ENCODE data around the gene SCYL2. TPM values are rescaled to one million over a fixed set of nuclear protein-coding genes. Genes with fewer than 3 reads are reported as not detected.
"Not testable (repeated sequence)": the region's sequence is repeated elsewhere in the genome, so short reads cannot be mapped to it uniquely, and the experiment has no call there.

The SCYL2 gene
- total RNA-seq, 1 donor from 2014 or later = 31.8 TPM

DNA sequence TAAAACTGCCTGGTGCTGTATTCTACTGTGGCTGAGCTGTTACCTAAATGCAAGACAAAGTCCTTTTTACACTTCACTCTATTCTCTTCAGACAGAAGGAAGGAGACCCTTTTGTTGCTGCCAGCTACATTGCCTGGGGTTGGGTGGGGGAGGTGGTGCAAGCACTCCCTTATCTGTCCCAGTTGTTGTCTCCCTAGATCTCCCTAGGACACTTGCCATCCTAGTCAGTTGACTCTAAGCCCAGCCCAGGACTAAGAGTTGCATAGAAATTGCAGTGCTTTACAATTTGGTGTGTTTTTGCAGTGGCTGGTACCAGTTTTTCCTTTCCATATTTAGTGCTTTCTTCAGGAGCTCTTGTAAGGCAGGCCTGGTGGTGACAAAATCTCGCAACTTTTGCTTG lies 35.1 kb downstream of the SCYL2 start:
- Mint-ChIP-seq H3K27ac (no peak overlapping the region), H3K4me1 (ENCODE audit: low read depth) (peaks cover 9% of the 10 kb centered on the region), H3K36me3 (ENCODE audit: low read depth) (peaks cover 84% of the 10 kb centered on the region), H3K4me3 (ENCODE audit: low read depth) (no peak overlapping the region), H3K9me3 (peaks cover 56% of the 10 kb centered on the region), H3K27me3 (ENCODE audit: low read depth) (no peaks in the 10 kb centered on the region)
- intact Hi-C loops (cut with micrococcal nuclease) = no loop called here
- DNase-seq (ENCODE audit: low spot score) = no peak

DNA sequence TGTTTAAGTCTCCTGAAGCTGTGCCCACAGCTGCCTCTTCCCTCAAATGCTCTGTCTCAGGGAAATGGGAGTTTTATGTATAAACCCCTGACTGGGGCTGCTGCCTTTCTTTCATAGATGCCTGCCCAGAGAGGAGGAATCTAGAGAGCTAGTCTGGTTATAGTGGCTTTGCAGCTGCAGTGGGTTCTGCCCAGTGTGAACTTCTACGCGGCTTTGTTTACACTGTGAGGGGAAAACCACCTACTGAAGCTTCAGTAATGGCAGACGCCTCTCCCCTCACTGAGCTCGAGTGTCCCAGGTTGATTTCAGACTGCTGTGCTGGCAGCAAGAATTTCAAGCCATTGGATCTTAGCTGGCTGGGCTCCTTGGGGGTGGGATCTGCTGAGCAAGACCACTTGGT lies 36.9 kb downstream of the SCYL2 start:
- DNase-seq (ENCODE audit: low spot score) = no peak
- no peak overlapping the region for H3K4me3 Mint-ChIP-seq (ENCODE audit: low read depth)
- peaks cover 62% of the 10 kb centered on the region for H3K9me3 Mint-ChIP-seq
- intact Hi-C loops (cut with micrococcal nuclease) = no loop called here
- H3K27ac Mint-ChIP-seq = no peak overlapping the region
- peaks cover 80% of the 10 kb centered on the region for H3K36me3 Mint-ChIP-seq (ENCODE audit: low read depth)
- H3K4me1 Mint-ChIP-seq (ENCODE audit: low read depth) = peaks cover 9% of the 10 kb centered on the region
- H3K27me3 Mint-ChIP-seq (ENCODE audit: low read depth) = no peaks in the 10 kb centered on the region

DNA sequence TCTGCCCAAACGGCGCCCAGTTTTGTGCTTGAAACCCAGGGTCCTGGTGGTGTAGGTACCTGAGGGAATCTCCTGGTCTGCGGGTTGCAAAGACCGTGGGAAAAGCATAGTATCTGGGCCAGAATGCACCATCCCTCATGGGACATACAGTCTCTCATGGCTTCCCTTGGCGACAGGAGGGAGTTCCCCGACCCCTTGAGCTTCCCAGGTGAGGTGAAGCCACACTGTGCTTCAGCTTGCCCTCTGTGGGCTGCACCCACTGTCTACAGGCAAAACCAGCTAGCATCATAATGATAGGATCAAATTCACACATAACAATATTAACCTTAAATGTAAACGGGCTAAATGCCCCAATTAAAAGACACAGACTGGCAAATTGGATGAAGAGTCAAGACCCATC lies 37.4 kb downstream of the SCYL2 start:
- DNase-seq (ENCODE audit: low spot score); H3K4me3 Mint-ChIP-seq (ENCODE audit: low read depth): not testable (repeated sequence)
- H3K36me3 Mint-ChIP-seq (ENCODE audit: low read depth) = peaks cover 79% of the 10 kb centered on the region

DNA sequence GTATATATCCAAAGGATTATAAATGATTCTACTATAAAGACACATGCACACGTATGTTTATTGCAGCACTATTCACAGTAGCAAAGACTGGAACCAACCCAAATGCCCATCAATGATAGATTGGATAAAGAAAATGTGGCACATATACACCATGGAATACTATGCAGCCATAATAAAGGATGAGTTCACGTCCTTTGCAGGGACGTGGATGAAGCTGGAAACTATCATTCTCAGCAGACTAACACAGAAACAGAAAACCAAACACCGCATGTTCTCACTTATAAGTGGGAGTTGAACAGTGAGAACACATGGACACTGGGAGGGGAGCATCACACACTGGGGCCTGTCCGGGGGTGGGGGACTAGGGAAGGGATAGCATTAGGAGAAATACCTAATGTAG lies 41.2 kb downstream of the SCYL2 start:
- H3K27ac Mint-ChIP-seq; H3K27me3 Mint-ChIP-seq (ENCODE audit: low read depth); H3K4me1 Mint-ChIP-seq (ENCODE audit: low read depth); intact Hi-C loops (cut with micrococcal nuclease); DNase-seq (ENCODE audit: low spot score); H3K4me3 Mint-ChIP-seq (ENCODE audit: low read depth): not testable (repeated sequence)
- peaks cover 54% of the 10 kb centered on the region for H3K36me3 Mint-ChIP-seq (ENCODE audit: low read depth)
- H3K9me3 Mint-ChIP-seq = peaks cover 34% of the 10 kb centered on the region

More for the DNA sequence above, 37.4 kb downstream of the SCYL2 start:
- H3K27me3 Mint-ChIP-seq (ENCODE audit: low read depth); H3K27ac Mint-ChIP-seq; intact Hi-C loops (cut with micrococcal nuclease): not testable (repeated sequence)
- Mint-ChIP-seq H3K9me3 (peaks cover 62% of the 10 kb centered on the region), H3K4me1 (ENCODE audit: low read depth) (peaks cover 12% of the 10 kb centered on the region)

DNA sequence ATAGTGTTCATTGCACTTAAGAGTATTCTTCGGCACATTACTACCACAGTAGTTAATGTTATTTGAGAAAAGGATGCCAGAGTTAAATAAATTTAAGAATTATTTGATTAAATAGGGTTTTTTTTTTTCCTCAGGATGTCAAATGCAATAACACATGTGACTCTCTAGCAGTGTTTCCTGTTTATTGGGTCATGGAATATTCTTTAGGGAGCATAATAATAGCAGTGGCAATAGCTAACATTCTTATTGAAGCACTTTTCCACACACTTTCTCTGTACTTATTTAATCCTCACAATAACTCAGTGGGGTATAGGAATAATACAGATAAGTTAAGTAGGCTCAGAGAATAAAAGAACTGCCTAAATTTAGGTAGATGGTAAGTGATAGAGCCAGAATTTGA lies 44.3 kb downstream of the SCYL2 start:
- Mint-ChIP-seq H3K9me3 (peaks cover 13% of the 10 kb centered on the region), H3K36me3 (ENCODE audit: low read depth) (peaks cover 33% of the 10 kb centered on the region), H3K27me3 (ENCODE audit: low read depth) (no peaks in the 10 kb centered on the region), H3K27ac (no peak overlapping the region), H3K4me3 (ENCODE audit: low read depth) (no peak overlapping the region), H3K4me1 (ENCODE audit: low read depth) (peaks cover 3% of the 10 kb centered on the region)
- intact Hi-C loops (cut with micrococcal nuclease) = loop anchor here (5.0 kb wide), 1 partner anchor 44 kb away; the partner anchor contains the start of genes DEPDC4 and SCYL2
- DNase-seq (ENCODE audit: low spot score) = no peak

DNA sequence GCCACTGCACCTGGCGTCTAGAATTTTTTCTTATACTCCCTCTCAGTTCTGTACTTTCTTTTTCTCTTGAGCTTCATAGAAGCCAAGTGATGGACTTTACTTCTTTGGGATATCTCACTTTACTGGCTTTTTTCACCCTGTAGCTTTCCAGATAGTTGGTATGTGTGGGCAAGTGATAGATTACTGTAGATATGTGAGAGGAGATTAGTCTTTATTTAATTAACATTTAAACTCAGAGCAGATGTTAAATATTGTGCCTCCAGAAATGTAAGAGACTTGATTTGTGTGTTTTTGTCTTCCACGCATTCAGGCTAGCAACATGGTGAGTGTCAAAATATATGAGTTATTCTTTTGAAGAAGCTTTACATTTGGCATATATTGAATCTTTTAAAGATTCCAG lies 50.4 kb downstream of the SCYL2 start:
- Mint-ChIP-seq H3K27me3 (ENCODE audit: low read depth) (no peaks in the 10 kb centered on the region), H3K9me3 (no peaks in the 10 kb centered on the region), H3K4me3 (ENCODE audit: low read depth) (no peak overlapping the region), H3K4me1 (ENCODE audit: low read depth) (no peaks in the 10 kb centered on the region), H3K36me3 (ENCODE audit: low read depth) (peaks cover 39% of the 10 kb centered on the region), H3K27ac (no peak overlapping the region)
- intact Hi-C loops (cut with micrococcal nuclease) = no loop called here
- DNase-seq (ENCODE audit: low spot score) = no peak

DNA sequence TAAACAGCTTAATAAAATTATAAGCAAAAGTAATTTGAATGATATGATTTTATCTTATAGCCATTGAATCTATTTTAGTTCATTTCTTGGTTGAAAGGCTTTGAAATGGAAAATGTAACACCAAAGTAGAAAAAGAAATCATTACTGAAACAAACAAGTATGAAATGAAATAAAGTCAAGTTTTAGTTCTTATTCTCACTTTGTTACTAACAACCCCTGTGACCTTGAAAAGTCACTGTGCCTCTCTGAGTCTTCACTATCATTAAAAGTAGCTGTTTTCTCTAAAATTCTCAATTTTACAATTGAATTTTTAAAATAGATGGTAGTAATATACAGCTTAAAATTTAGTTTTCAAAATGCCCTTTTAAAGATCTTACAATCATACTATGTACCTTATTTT lies 57.5 kb downstream of the SCYL2 start:
- H3K9me3 Mint-ChIP-seq = no peaks in the 10 kb centered on the region
- no peak for DNase-seq (ENCODE audit: low spot score)
- no peak overlapping the region for H3K27ac Mint-ChIP-seq
- H3K4me1 Mint-ChIP-seq (ENCODE audit: low read depth) = no peaks in the 10 kb centered on the region
- intact Hi-C loops (cut with micrococcal nuclease) = no loop called here
- H3K27me3 Mint-ChIP-seq (ENCODE audit: low read depth) = no peaks in the 10 kb centered on the region
- H3K4me3 Mint-ChIP-seq (ENCODE audit: low read depth) = no peak overlapping the region
- H3K36me3 Mint-ChIP-seq (ENCODE audit: low read depth) = peaks cover 34% of the 10 kb centered on the region

DNA sequence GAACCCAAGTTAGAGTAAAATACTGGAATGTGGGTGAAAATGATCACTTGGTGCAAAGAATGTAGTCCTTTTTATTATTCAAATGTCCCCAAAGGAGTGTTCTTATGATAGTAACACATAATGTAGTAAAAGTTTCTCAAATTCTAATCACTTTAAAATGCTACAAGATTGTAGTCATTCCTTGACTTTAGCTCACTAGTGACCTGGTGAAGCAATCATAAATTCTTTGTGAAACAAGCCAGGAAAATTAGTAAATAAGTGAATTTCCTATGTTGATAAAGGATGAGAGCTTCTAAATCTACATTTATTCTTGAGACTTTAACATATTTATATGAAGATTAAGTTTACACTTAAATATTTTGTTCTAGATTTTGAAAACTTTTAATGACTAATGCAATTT lies 59.2 kb downstream of the SCYL2 start:
- Mint-ChIP-seq H3K27ac (no peak overlapping the region), H3K9me3 (no peaks in the 10 kb centered on the region), H3K36me3 (ENCODE audit: low read depth) (peaks cover 42% of the 10 kb centered on the region), H3K4me3 (ENCODE audit: low read depth) (no peak overlapping the region), H3K4me1 (ENCODE audit: low read depth) (peaks cover 2% of the 10 kb centered on the region), H3K27me3 (ENCODE audit: low read depth) (no peaks in the 10 kb centered on the region)
- no peak for DNase-seq (ENCODE audit: low spot score)
- intact Hi-C loops (cut with micrococcal nuclease) = no loop called here

DNA sequence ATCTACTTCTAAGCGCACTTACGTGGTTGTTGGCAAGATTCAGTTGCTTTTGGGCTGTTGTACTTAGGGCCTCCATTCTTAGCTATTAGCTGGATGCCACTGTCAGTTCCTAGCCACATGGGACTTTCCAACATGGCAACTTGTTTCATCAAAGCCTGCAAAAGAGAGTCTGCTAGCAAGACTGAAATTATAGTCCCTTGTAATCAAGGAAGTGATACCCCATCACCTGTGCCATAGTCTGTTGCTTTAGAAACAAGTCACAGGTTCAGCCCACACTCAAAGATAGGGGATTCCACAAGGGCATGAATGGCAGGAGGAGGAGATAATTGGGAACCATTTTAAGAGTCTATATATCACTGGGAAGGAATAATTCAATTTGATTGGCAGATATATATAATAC lies 62.8 kb downstream of the SCYL2 start:
- no peaks in the 10 kb centered on the region for H3K27me3 Mint-ChIP-seq (ENCODE audit: low read depth)
- intact Hi-C loops (cut with micrococcal nuclease) = no loop called here
- H3K9me3 Mint-ChIP-seq = no peaks in the 10 kb centered on the region
- H3K27ac Mint-ChIP-seq = no peak overlapping the region
- H3K36me3 Mint-ChIP-seq (ENCODE audit: low read depth) = peaks cover 50% of the 10 kb centered on the region
- no peak overlapping the region for H3K4me3 Mint-ChIP-seq (ENCODE audit: low read depth)
- no peak for DNase-seq (ENCODE audit: low spot score)
- peaks cover 2% of the 10 kb centered on the region for H3K4me1 Mint-ChIP-seq (ENCODE audit: low read depth)

DNA sequence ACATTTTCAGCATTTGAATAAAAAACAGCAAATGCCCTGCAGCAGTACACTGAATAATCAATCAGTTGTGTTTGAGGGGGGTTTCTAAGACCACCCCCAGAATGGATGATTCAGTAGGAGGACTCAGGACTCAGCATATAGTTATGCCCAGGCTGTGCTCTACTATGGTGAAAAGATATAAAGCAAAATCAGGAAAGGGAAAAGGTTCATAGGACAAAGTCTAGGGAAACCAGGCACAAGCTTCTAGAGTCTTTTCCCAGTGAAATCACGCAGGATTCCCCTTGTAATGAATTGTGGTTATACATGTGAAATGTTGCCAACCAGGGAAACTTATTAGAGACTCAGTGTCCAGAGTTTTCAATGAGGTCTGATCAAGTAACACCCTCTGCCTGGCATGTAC lies 64.9 kb downstream of the SCYL2 start:
- no peak overlapping the region for H3K4me3 Mint-ChIP-seq (ENCODE audit: low read depth)
- no peak overlapping the region for H3K27ac Mint-ChIP-seq
- H3K4me1 Mint-ChIP-seq (ENCODE audit: low read depth) = peaks cover 2% of the 10 kb centered on the region
- intact Hi-C loops (cut with micrococcal nuclease) = no loop called here
- H3K9me3 Mint-ChIP-seq = no peaks in the 10 kb centered on the region
- H3K36me3 Mint-ChIP-seq (ENCODE audit: low read depth) = peaks cover 60% of the 10 kb centered on the region
- DNase-seq (ENCODE audit: low spot score) = no peak
- H3K27me3 Mint-ChIP-seq (ENCODE audit: low read depth) = no peaks in the 10 kb centered on the region

DNA sequence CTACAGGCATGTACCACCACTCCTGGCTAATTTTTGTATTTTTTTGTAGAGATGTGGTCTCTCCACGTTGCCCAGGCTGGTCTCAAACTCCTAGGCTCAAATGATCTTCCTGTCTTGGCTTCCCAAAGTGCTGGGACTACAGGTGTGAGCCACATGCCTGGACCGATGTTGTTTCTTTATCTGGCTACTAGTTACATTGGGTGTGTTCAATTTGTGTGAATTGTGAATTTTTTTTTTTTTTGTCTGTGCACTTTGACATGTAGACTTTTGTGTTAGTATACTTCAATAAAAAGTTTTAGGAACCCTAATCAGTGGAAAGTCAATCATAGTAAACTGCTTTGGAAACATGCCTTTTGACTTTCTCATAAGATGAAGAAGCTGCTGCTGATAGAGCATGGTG lies 65.9 kb downstream of the SCYL2 start:
- no peak overlapping the region for H3K4me3 Mint-ChIP-seq (ENCODE audit: low read depth)
- no peak for DNase-seq (ENCODE audit: low spot score)
- no peak overlapping the region for H3K27ac Mint-ChIP-seq
- peaks cover 59% of the 10 kb centered on the region for H3K36me3 Mint-ChIP-seq (ENCODE audit: low read depth)
- peaks cover 2% of the 10 kb centered on the region for H3K4me1 Mint-ChIP-seq (ENCODE audit: low read depth)
- intact Hi-C loops (cut with micrococcal nuclease) = no loop called here
- H3K27me3 Mint-ChIP-seq (ENCODE audit: low read depth) = no peaks in the 10 kb centered on the region
- H3K9me3 Mint-ChIP-seq = no peaks in the 10 kb centered on the region

DNA sequence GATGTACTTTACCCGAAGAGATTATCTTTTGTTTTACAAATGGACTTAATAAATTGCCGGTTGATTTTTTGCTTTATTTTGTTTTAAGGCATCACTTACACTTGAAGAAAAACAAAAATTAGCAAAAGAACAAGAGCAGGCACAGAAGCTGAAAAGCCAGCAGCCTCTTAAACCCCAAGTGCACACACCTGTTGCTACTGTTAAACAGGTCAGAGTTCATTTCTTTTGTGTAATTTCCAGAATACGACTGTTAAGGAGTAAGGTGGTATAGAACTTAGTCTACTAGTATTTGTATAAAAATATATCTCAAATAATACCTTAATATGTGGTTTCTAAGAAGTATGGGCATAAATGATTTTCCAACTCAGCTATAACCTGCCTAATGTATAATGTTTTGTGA lies 70.3 kb downstream of the SCYL2 start:
- H3K4me3 Mint-ChIP-seq (ENCODE audit: low read depth) = no peak overlapping the region
- DNase-seq (ENCODE audit: low spot score) = no peak
- H3K27me3 Mint-ChIP-seq (ENCODE audit: low read depth) = no peaks in the 10 kb centered on the region
- no peaks in the 10 kb centered on the region for H3K9me3 Mint-ChIP-seq
- intact Hi-C loops (cut with micrococcal nuclease) = no loop called here
- no peak overlapping the region for H3K27ac Mint-ChIP-seq
- H3K36me3 Mint-ChIP-seq (ENCODE audit: low read depth) = peaks cover 46% of the 10 kb centered on the region
- H3K4me1 Mint-ChIP-seq (ENCODE audit: low read depth) = peaks cover 1% of the 10 kb centered on the region

DNA sequence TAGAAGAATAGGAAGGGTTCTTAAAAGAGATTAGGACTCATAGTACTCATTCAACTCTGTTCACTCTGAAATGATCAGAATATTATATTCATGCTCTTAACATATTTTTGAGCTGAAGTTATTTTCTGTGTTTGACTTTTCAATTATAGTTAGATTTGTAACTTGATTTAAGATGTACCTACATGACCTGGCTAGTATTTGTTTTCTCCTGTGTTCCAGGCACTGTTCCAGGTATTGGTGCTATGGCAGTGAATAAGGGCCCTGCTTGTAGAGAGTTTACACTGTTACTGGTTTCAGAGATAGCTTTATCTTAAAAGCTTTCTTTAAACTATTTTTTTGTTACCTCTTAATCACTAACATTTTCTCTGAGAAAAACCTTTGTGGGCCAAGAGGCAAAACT lies 70.8 kb downstream of the SCYL2 start:
- Mint-ChIP-seq H3K4me3 (ENCODE audit: low read depth) (no peak overlapping the region), H3K27me3 (ENCODE audit: low read depth) (no peaks in the 10 kb centered on the region), H3K9me3 (no peaks in the 10 kb centered on the region), H3K27ac (no peak overlapping the region), H3K4me1 (ENCODE audit: low read depth) (peaks cover 1% of the 10 kb centered on the region), H3K36me3 (ENCODE audit: low read depth) (peaks cover 47% of the 10 kb centered on the region)
- DNase-seq (ENCODE audit: low spot score) = no peak
- intact Hi-C loops (cut with micrococcal nuclease) = no loop called here

DNA sequence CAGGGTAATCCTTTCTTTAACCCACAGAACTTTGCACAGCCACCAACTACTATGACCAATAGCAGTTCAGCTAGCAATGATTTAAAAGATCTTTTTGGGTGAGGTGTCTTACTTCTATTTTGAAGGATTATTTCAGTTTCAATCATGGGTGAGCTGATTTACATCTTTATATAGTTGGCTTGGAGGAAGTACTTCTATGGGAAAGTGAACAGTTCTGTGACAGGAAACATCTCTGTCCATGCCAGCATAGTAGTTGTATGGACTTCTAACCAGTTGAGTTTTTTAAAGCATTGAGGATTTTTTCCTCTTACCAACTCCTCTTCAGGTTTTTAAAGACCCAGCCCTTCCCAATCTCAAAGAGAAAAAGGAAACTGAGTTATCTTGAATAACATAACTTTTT lies 72.1 kb downstream of the SCYL2 start:
- H3K4me3 Mint-ChIP-seq (ENCODE audit: low read depth) = no peak overlapping the region
- no peaks in the 10 kb centered on the region for H3K9me3 Mint-ChIP-seq
- peaks cover 1% of the 10 kb centered on the region for H3K4me1 Mint-ChIP-seq (ENCODE audit: low read depth)
- DNase-seq (ENCODE audit: low spot score) = no peak
- intact Hi-C loops (cut with micrococcal nuclease) = no loop called here
- no peak overlapping the region for H3K27ac Mint-ChIP-seq
- peaks cover 40% of the 10 kb centered on the region for H3K36me3 Mint-ChIP-seq (ENCODE audit: low read depth)
- H3K27me3 Mint-ChIP-seq (ENCODE audit: low read depth) = no peaks in the 10 kb centered on the region
